H1 (cell line): ENCODE results near the gene DGUOK. TPM values are rescaled to one million over a fixed set of nuclear protein-coding genes. Genes with fewer than 3 reads are reported as not detected.

Source experiments
- CTCF ChIA-PET: fragments of 300-600 bp; sonication (Branson Sonifier 250); formaldehyde crosslinking; loops from one replicate; lab custom pipeline; 2021; ENCODE audit not compliant: partially characterized antibody; lab: Charles Lee
- POLR2A ChIA-PET: fragments of 300-600 bp; sonication (Branson Sonifier 250); formaldehyde crosslinking; loops from one replicate; lab custom pipeline; 2021; ENCODE audit warnings: inconsistent platforms; ENCODE audit not compliant: partially characterized antibody; lab: Charles Lee
- DNase-seq, 2 experiments: peaks; one replicate each; pipeline versions ENCODE4 v3.0.0 to v3.0.0-alpha.2; 2010 to 2022; ENCODE audit warnings: low spot score in 2 of 2, low read depth in 1 of 2, mixed read lengths in 1 of 2
- FAIRE-seq: peaks from 2 replicates; lab custom pipeline; 2011; peaks lifted over from hg19 to GRCh38; lab: Jason Lieb, UNC
- H2AFZ ChIP-seq: 2 replicates; pipeline ENCODE4 v1.8.1; 2012; ENCODE audit warnings: low read length, inconsistent platforms
- H2AK5ac ChIP-seq: 2 replicates; pipeline ENCODE4 v1.6.1; 2013; ENCODE audit warnings: low read depth, low read length
- H2BK120ac ChIP-seq: replicated peaks from 2 replicates; pipeline ENCODE3; 2013; ENCODE audit warnings: low read depth, low read length, inconsistent platforms
- H2BK12ac ChIP-seq: 2 replicates; pipeline ENCODE4 v1.6.1; 2013; ENCODE audit warnings: low read depth, low read length
- H2BK15ac ChIP-seq: 2 replicates; pipeline ENCODE4 v1.6.1; 2013; ENCODE audit warnings: low read length
- H2BK20ac ChIP-seq: 2 replicates; pipeline ENCODE4 v1.6.1; 2013; ENCODE audit warnings: low read length
- H2BK5ac ChIP-seq: 2 replicates; pipeline ENCODE4 v1.6.1; 2013; ENCODE audit warnings: low read depth, low read length
- H3K14ac ChIP-seq: 2 replicates; pipeline ENCODE4 v1.6.1; 2013; ENCODE audit warnings: inconsistent platforms; ENCODE audit not compliant: insufficient read length
- H3K18ac ChIP-seq: 2 replicates; pipeline ENCODE4 v1.6.1; 2013; ENCODE audit warnings: low read length; ENCODE audit errors: extremely low read depth
- H3K23ac ChIP-seq: 2 replicates; pipeline ENCODE4 v1.6.1; 2013; ENCODE audit warnings: inconsistent platforms; ENCODE audit not compliant: insufficient read length
- H3K23me2 ChIP-seq: 2 replicates; pipeline ENCODE4 v1.6.1; 2013; ENCODE audit warnings: low read depth, low read length
- H3K27ac ChIP-seq: 2 replicates; pipeline ENCODE4 v1.6.1; 2011; ENCODE audit warnings: low read depth, low read length, inconsistent platforms
- H3K27me3 ChIP-seq, 4 experiments: replicated peaks in 1 of 4; 1 replicate in 1 of 4; 2 replicates in 3 of 4; pipeline versions ENCODE4 v1.6.1 to v1.8.1; 2011 to 2013; ENCODE audit warnings: low read length in 3 of 4, mild to moderate bottlenecking in 3 of 4, inconsistent platforms in 2 of 4, mixed read lengths in 2 of 4, moderate library complexity in 1 of 4; ENCODE audit not compliant: control insufficient read depth in 3 of 4, insufficient read depth in 3 of 4; ENCODE audit errors: extremely low read depth in 1 of 4
- H3K36me3 ChIP-seq, 4 experiments: 2 replicates each; pipeline versions ENCODE4 v1.6.1 to v1.8.1; 2011 to 2013; ENCODE audit warnings: mild to moderate bottlenecking in 4 of 4, low read length in 3 of 4, moderate library complexity in 2 of 4, control low read depth in 1 of 4, inconsistent platforms in 1 of 4; ENCODE audit not compliant: insufficient read depth in 4 of 4, control insufficient read depth in 2 of 4
- H3K4ac ChIP-seq: replicated peaks from 2 replicates; pipeline ENCODE3; 2013; ENCODE audit warnings: low read length, low read depth, mixed read lengths, inconsistent platforms; ENCODE audit not compliant: insufficient read length
- H3K4me1 ChIP-seq, 4 experiments: replicated peaks in 1 of 4; 1 replicate in 1 of 4; 2 replicates in 3 of 4; pipeline versions ENCODE4 v1.6.1 to v1.8.1; 2011 to 2013; ENCODE audit warnings: low read length in 3 of 4, inconsistent platforms in 2 of 4, mixed read lengths in 1 of 4; ENCODE audit not compliant: insufficient read depth in 4 of 4, control insufficient read depth in 3 of 4
- H3K4me2 ChIP-seq, 2 experiments: 2 replicates each; pipeline versions ENCODE4 v1.6.1 to v1.8.1; 2011 to 2013; ENCODE audit warnings: low read depth in 2 of 2, low read length in 2 of 2, control low read depth in 1 of 2, inconsistent platforms in 1 of 2, mild to moderate bottlenecking in 1 of 2; ENCODE audit not compliant: insufficient read depth in 1 of 2
- H3K4me3 ChIP-seq, 4 experiments: fragments of 200-600, 300-600 bp in 1 of 4; sonication (generic), shearing (Covaris generic), sonication (Bioruptor Twin) in 1 of 4; 2 replicates each; pipeline versions ENCODE4 v1.5.1 to v1.8.1; 2011 to 2016; ENCODE audit warnings: low read length in 4 of 4, low read depth in 3 of 4, control low read depth in 2 of 4, inconsistent platforms in 2 of 4, mild to moderate bottlenecking in 2 of 4, mixed read lengths in 1 of 4, moderate library complexity in 1 of 4; ENCODE audit not compliant: insufficient read depth in 2 of 4; ENCODE audit errors: extremely low read depth in 1 of 4
- H3K56ac ChIP-seq: replicated peaks from 2 replicates; pipeline ENCODE3; 2013; ENCODE audit warnings: low read depth, mild to moderate bottlenecking, mixed read lengths, low read length, inconsistent platforms; ENCODE audit not compliant: insufficient read length
- H3K79me1 ChIP-seq: 2 replicates; pipeline ENCODE4 v1.6.1; 2013; ENCODE audit warnings: low read depth, low read length, control low read depth
- H3K79me2 ChIP-seq, 2 experiments: 2 replicates each; pipeline versions ENCODE4 v1.6.1 to v1.8.1; 2012 to 2013; ENCODE audit warnings: low read length in 2 of 2, mild to moderate bottlenecking in 2 of 2, inconsistent platforms in 1 of 2; ENCODE audit not compliant: insufficient read depth in 2 of 2, control insufficient read depth in 1 of 2
- H3K9ac ChIP-seq, 4 experiments: replicated peaks in 1 of 4; 1 replicate in 1 of 4; 2 replicates in 3 of 4; pipeline versions ENCODE4 v1.6.1 to v1.8.1; 2011 to 2013; ENCODE audit warnings: low read depth in 3 of 4, low read length in 3 of 4, control low read depth in 2 of 4, mild to moderate bottlenecking in 2 of 4, moderate library complexity in 2 of 4, inconsistent platforms in 1 of 4; ENCODE audit errors: extremely low read depth in 1 of 4
- H3K9me3 ChIP-seq, 2 experiments: 2 replicates each; pipeline versions ENCODE4 v1.6.1 to v1.8.1; 2012 to 2013; ENCODE audit warnings: mild to moderate bottlenecking in 2 of 2, moderate library complexity in 2 of 2, control low read depth in 1 of 2, inconsistent platforms in 1 of 2, low read depth in 1 of 2, low read length in 1 of 2, mixed read lengths in 1 of 2; ENCODE audit not compliant: insufficient read depth in 2 of 2
- H4K20me1 ChIP-seq, 2 experiments: replicated peaks in 1 of 2; 2 replicates each; pipeline versions ENCODE3 to v1.8.1; 2011 to 2013; ENCODE audit warnings: inconsistent platforms in 2 of 2, low read length in 2 of 2, mild to moderate bottlenecking in 1 of 2; ENCODE audit not compliant: insufficient read depth in 2 of 2, control insufficient read depth in 1 of 2
- H4K5ac ChIP-seq: 2 replicates; pipeline ENCODE4 v1.6.1; 2013; ENCODE audit warnings: low read length, low read depth, mixed read lengths, inconsistent platforms; ENCODE audit not compliant: insufficient read length
- H4K8ac ChIP-seq: 2 replicates; pipeline ENCODE4 v1.8.0; 2013; ENCODE audit warnings: mild to moderate bottlenecking, moderate library complexity, low read length, inconsistent platforms; ENCODE audit not compliant: insufficient read depth; ENCODE audit errors: extremely low read depth
- H4K91ac ChIP-seq: replicated peaks from 2 replicates; pipeline ENCODE3; 2013; ENCODE audit warnings: low read length, mixed read lengths, inconsistent platforms; ENCODE audit not compliant: insufficient read length
- ASH2L ChIP-seq: fragments of 200-600, 300-600 bp; sonication (generic); IDR thresholded peaks from one replicate; pipeline ENCODE4 v1.7.1; 2017; ENCODE audit warnings: low read length
- BCL11A ChIP-seq, 2 experiments: IDR thresholded peaks; one replicate each; pipeline ENCODE4 v1.6.1; 2011; ENCODE audit warnings: low read depth in 2 of 2, low read length in 2 of 2, mild to moderate bottlenecking in 2 of 2
- CTBP2 ChIP-seq: IDR thresholded peaks from 2 replicates; pipeline ENCODE4 v1.7.0; 2011; ENCODE audit warnings: borderline replicate concordance, mild to moderate bottlenecking, moderate library complexity, mixed read lengths, low read length; ENCODE audit not compliant: insufficient read depth, insufficient read length
- EGR1 ChIP-seq: IDR thresholded peaks from 2 replicates; pipeline ENCODE4 v1.6.1; 2011; ENCODE audit warnings: low read depth, low read length, borderline replicate concordance
- KDM5A ChIP-seq: fragments of 200-600 bp; IDR thresholded peaks from 2 replicates; pipeline ENCODE4 v1.7.1; 2012; ENCODE audit warnings: mild to moderate bottlenecking, low read length, inconsistent platforms, mixed read lengths
- NRF1 ChIP-seq: IDR thresholded peaks from 2 replicates; pipeline ENCODE4 v1.6.1; 2011; ENCODE audit warnings: mild to moderate bottlenecking, low read depth, low read length, improper control_type of control experiment
- SAP30 ChIP-seq: fragments of 300-600 bp; sonication (generic); IDR thresholded peaks from 2 replicates; pipeline ENCODE4 v1.7.1; 2012; ENCODE audit warnings: low read length, moderate library complexity, mild to moderate bottlenecking, inconsistent platforms; ENCODE audit not compliant: insufficient read depth, insufficient replicate concordance
- SIX5 ChIP-seq: IDR thresholded peaks from 2 replicates; pipeline ENCODE4 v1.6.1; 2011; ENCODE audit warnings: mild to moderate bottlenecking, low read depth, low read length
- SP4 ChIP-seq: IDR thresholded peaks from 2 replicates; pipeline ENCODE4 v1.6.1; 2012; ENCODE audit warnings: low read length, inconsistent platforms
- TAF1 ChIP-seq: IDR thresholded peaks from 2 replicates; pipeline ENCODE4 v1.6.1; 2011; ENCODE audit warnings: mild to moderate bottlenecking, low read depth, low read length
- WGBS, 2 experiments: shearing (Covaris generic) in 1 of 2; methylation state at CpG; one replicate each; pipeline versions ENCODE4 v1.1.6 to v1.1.7; 2013 to 2015; ENCODE audit warnings: low lambda C conversion rate in 2 of 2, mixed read lengths in 2 of 2, inconsistent platforms in 1 of 2, low coverage in 1 of 2, missing lambda C conversion rate in 1 of 2; ENCODE audit not compliant: insufficient replicate concordance in 2 of 2, insufficient coverage in 1 of 2, insufficient read length in 1 of 2; ENCODE audit errors: extremely low coverage in 1 of 2, missing lambda C conversion rate in 1 of 2; 5-methylcytosine and 5-hydroxymethylcytosine counted together
- polyA plus RNA-seq, 7 experiments: library from polyadenylated mRNA; depleted of rRNA in 3 of 7; stranded (reverse) in 5 of 7; unstranded in 2 of 7; fragments of >200 nt in 5 of 7; fragments of 200-250 nt in 2 of 7; gene quantifications; 1 replicate in 5 of 7; 2 replicates in 1 of 7; 4 replicates in 1 of 7; pipeline versions ENCODE4 v1.2.1 to v1.2.3, GENCODE V29; 2011 to 2013; ENCODE audit warnings: missing spikeins in 2 of 7, mixed read lengths in 2 of 7
- total RNA-seq: library from RNA; stranded (reverse); fragmentation: NEBNext Ultra II Directional; extraction: Animal tissue kit (Norgen Biotek cat#: 25700); gene quantifications from 2 replicates; pipeline ENCODE4 v1.2.1, GENCODE V29; 2021
- TF ChIP-seq, protein P1 (sequence below): IDR thresholded peaks from 2 replicates; pipeline ENCODE4 v1.6.1; 2011; ENCODE audit warnings: low read depth, mild to moderate bottlenecking, low read length; ENCODE audit not compliant: insufficient read depth
- TF ChIP-seq, protein P2 (sequence below): IDR thresholded peaks from 2 replicates; pipeline ENCODE4 v1.6.1; 2012; ENCODE audit warnings: inconsistent platforms

The DGUOK gene
- total and polyA plus RNA-seq, 2 of the 8 experiments (the other 6 are each of a cell fraction or from before 2014, with no cell fraction given), result 110 to 168 TPM

DNA sequence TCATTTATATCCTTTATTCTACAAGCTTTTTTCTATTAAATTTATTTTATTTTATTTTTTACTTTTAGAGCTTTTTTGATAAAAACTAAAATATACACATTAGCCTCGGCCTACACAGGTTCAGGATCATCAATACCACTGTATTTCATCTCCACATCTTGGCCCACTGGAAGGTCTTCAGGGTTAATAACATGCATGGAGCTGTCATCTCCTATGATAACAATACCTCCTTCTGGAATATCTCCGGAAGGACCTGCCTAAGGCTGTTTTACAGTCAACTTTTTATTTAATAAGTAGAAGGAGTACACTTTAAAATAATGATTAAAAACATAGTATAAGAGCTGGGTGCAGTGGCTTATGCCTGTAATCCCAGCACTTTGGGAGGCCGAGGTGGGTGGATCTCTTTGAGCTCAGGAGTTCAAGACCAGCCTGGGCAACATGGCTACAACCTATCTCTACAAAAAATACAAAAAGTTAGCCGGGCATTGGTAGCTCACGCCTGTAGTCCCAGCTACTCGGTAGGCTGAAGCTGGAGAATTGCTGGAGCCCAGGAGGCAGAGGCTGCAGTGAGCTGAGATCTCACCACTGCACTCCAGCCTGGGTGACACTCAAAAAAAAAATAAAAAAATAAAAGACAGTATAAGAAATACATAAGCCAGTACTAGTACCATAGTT is 15.7 kb upstream of the DGUOK start:
- Histone ChIP-seq H3K36me3 (no peaks in the 10 kb centered on the region), H2BK20ac (no peak overlapping the region), H3K27me3 (no peaks in the 10 kb centered on the region), H3K18ac (no peak overlapping the region), H4K91ac (no peak overlapping the region), H3K27ac (no peak overlapping the region), H3K4me2 (no peak overlapping the region), H3K79me2 (no peaks in the 10 kb centered on the region), H4K5ac (no peak overlapping the region), H3K79me1 (no peaks in the 10 kb centered on the region), H3K56ac (no peak overlapping the region), H2AFZ (no peak overlapping the region), H2AK5ac (no peak overlapping the region), H3K9me3 (no peaks in the 10 kb centered on the region), H4K20me1 (no peaks in the 10 kb centered on the region), H2BK5ac (no peak overlapping the region), H3K14ac (no peak overlapping the region), H2BK12ac (no peak overlapping the region), H2BK120ac (no peak overlapping the region), H3K23ac (no peak overlapping the region), H2BK15ac (no peak overlapping the region), H3K23me2 (no peaks in the 10 kb centered on the region), H3K4me3 (no peak overlapping the region), H3K4me1 (peaks cover 0 to 5% (median under 1%) of the 10 kb centered on the region in 4 experiments; a peak in 2 of 7 replicates), H3K9ac (no peak overlapping the region), H3K4ac (no peak overlapping the region), H4K8ac (no peak overlapping the region)
- ChIA-PET POLR2A (interaction anchor here (0.6 to 1.3 kb wide), 3 partner anchors 10 to 288 kb away, joined by 4 read pairs; partner anchors contain the start of gene MTHFD2), CTCF (interaction anchor here (0.6 to 3.2 kb wide), 11 partner anchors 9 to 318 kb away, joined by 3 to 21 read pairs (median 3); no protein-coding TSS in a partner anchor)
- DNase-seq, result no peak
- WGBS, 2 experiments, result 72% methylated on average over 6 of the region's 6 CpGs; no CpG with 5 or more reads in 1 of the 2 experiments
- FAIRE-seq, result no peak
- TF ChIP-seq BCL11A (IDR thresholded peaks at IDR 0.05; ENCODE audit: low read depth in 2 of 2, low read length in 2 of 2), result no peak
- TF ChIP-seq, protein P1, sequence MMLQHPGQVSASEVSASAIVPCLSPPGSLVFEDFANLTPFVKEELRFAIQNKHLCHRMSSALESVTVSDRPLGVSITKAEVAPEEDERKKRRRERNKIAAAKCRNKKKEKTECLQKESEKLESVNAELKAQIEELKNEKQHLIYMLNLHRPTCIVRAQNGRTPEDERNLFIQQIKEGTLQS, result no peak
- no peak for TF ChIP-seq KDM5A
- no peak for TF ChIP-seq NRF1
- no peak for TF ChIP-seq SAP30
- no peak for TF ChIP-seq SIX5
- no peak for TF ChIP-seq TAF1
- no peak for TF ChIP-seq EGR1
- TF ChIP-seq ASH2L, result no peak
- no peak for TF ChIP-seq CTBP2
- TF ChIP-seq SP4, result no peak
- TF ChIP-seq, protein P2, sequence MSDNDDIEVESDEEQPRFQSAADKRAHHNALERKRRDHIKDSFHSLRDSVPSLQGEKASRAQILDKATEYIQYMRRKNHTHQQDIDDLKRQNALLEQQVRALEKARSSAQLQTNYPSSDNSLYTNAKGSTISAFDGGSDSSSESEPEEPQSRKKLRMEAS, result no peak
